H1 (cell line): ENCODE measurements around the gene AK8. TPM values are rescaled to one million over a fixed set of nuclear protein-coding genes. Genes with fewer than 3 reads are reported as not detected.

Experiments used
- CTCF ChIA-PET: fragments of 300-600 bp; sonication (Branson Sonifier 250); formaldehyde crosslinking; loops from one replicate; lab custom pipeline; 2021; ENCODE audit not compliant: partially characterized antibody; lab: Charles Lee
- POLR2A ChIA-PET: fragments of 300-600 bp; sonication (Branson Sonifier 250); formaldehyde crosslinking; loops from one replicate; lab custom pipeline; 2021; ENCODE audit warnings: inconsistent platforms; ENCODE audit not compliant: partially characterized antibody; lab: Charles Lee
- DNase-seq, 2 experiments: peaks; one replicate each; pipeline versions ENCODE4 v3.0.0 to v3.0.0-alpha.2; 2010 to 2022; ENCODE audit warnings: low spot score in 2 of 2, low read depth in 1 of 2, mixed read lengths in 1 of 2
- FAIRE-seq: peaks from 2 replicates; lab custom pipeline; 2011; peaks lifted over from hg19 to GRCh38; lab: Jason Lieb, UNC
- H2AFZ ChIP-seq: 2 replicates; pipeline ENCODE4 v1.8.1; 2012; ENCODE audit warnings: low read length, inconsistent platforms
- H2AK5ac ChIP-seq: 2 replicates; pipeline ENCODE4 v1.6.1; 2013; ENCODE audit warnings: low read depth, low read length
- H2BK120ac ChIP-seq: replicated peaks from 2 replicates; pipeline ENCODE3; 2013; ENCODE audit warnings: low read depth, low read length, inconsistent platforms
- H2BK12ac ChIP-seq: 2 replicates; pipeline ENCODE4 v1.6.1; 2013; ENCODE audit warnings: low read depth, low read length
- H2BK15ac ChIP-seq: 2 replicates; pipeline ENCODE4 v1.6.1; 2013; ENCODE audit warnings: low read length
- H2BK20ac ChIP-seq: 2 replicates; pipeline ENCODE4 v1.6.1; 2013; ENCODE audit warnings: low read length
- H2BK5ac ChIP-seq: 2 replicates; pipeline ENCODE4 v1.6.1; 2013; ENCODE audit warnings: low read depth, low read length
- H3K14ac ChIP-seq: 2 replicates; pipeline ENCODE4 v1.6.1; 2013; ENCODE audit warnings: inconsistent platforms; ENCODE audit not compliant: insufficient read length
- H3K18ac ChIP-seq: 2 replicates; pipeline ENCODE4 v1.6.1; 2013; ENCODE audit warnings: low read length; ENCODE audit errors: extremely low read depth
- H3K23ac ChIP-seq: 2 replicates; pipeline ENCODE4 v1.6.1; 2013; ENCODE audit warnings: inconsistent platforms; ENCODE audit not compliant: insufficient read length
- H3K23me2 ChIP-seq: 2 replicates; pipeline ENCODE4 v1.6.1; 2013; ENCODE audit warnings: low read depth, low read length
- H3K27ac ChIP-seq: 2 replicates; pipeline ENCODE4 v1.6.1; 2011; ENCODE audit warnings: low read depth, low read length, inconsistent platforms
- H3K27me3 ChIP-seq, 4 experiments: replicated peaks in 1 of 4; 1 replicate in 1 of 4; 2 replicates in 3 of 4; pipeline versions ENCODE4 v1.6.1 to v1.8.1; 2011 to 2013; ENCODE audit warnings: low read length in 3 of 4, mild to moderate bottlenecking in 3 of 4, inconsistent platforms in 2 of 4, mixed read lengths in 2 of 4, moderate library complexity in 1 of 4; ENCODE audit not compliant: control insufficient read depth in 3 of 4, insufficient read depth in 3 of 4; ENCODE audit errors: extremely low read depth in 1 of 4
- H3K36me3 ChIP-seq, 4 experiments: 2 replicates each; pipeline versions ENCODE4 v1.6.1 to v1.8.1; 2011 to 2013; ENCODE audit warnings: mild to moderate bottlenecking in 4 of 4, low read length in 3 of 4, moderate library complexity in 2 of 4, control low read depth in 1 of 4, inconsistent platforms in 1 of 4; ENCODE audit not compliant: insufficient read depth in 4 of 4, control insufficient read depth in 2 of 4
- H3K4ac ChIP-seq: replicated peaks from 2 replicates; pipeline ENCODE3; 2013; ENCODE audit warnings: low read length, low read depth, mixed read lengths, inconsistent platforms; ENCODE audit not compliant: insufficient read length
- H3K4me1 ChIP-seq, 4 experiments: replicated peaks in 1 of 4; 1 replicate in 1 of 4; 2 replicates in 3 of 4; pipeline versions ENCODE4 v1.6.1 to v1.8.1; 2011 to 2013; ENCODE audit warnings: low read length in 3 of 4, inconsistent platforms in 2 of 4, mixed read lengths in 1 of 4; ENCODE audit not compliant: insufficient read depth in 4 of 4, control insufficient read depth in 3 of 4
- H3K4me2 ChIP-seq, 2 experiments: 2 replicates each; pipeline versions ENCODE4 v1.6.1 to v1.8.1; 2011 to 2013; ENCODE audit warnings: low read depth in 2 of 2, low read length in 2 of 2, control low read depth in 1 of 2, inconsistent platforms in 1 of 2, mild to moderate bottlenecking in 1 of 2; ENCODE audit not compliant: insufficient read depth in 1 of 2
- H3K4me3 ChIP-seq, 4 experiments: fragments of 200-600, 300-600 bp in 1 of 4; sonication (generic), shearing (Covaris generic), sonication (Bioruptor Twin) in 1 of 4; 2 replicates each; pipeline versions ENCODE4 v1.5.1 to v1.8.1; 2011 to 2016; ENCODE audit warnings: low read length in 4 of 4, low read depth in 3 of 4, control low read depth in 2 of 4, inconsistent platforms in 2 of 4, mild to moderate bottlenecking in 2 of 4, mixed read lengths in 1 of 4, moderate library complexity in 1 of 4; ENCODE audit not compliant: insufficient read depth in 2 of 4; ENCODE audit errors: extremely low read depth in 1 of 4
- H3K56ac ChIP-seq: replicated peaks from 2 replicates; pipeline ENCODE3; 2013; ENCODE audit warnings: low read depth, mild to moderate bottlenecking, mixed read lengths, low read length, inconsistent platforms; ENCODE audit not compliant: insufficient read length
- H3K79me1 ChIP-seq: 2 replicates; pipeline ENCODE4 v1.6.1; 2013; ENCODE audit warnings: low read depth, low read length, control low read depth
- H3K79me2 ChIP-seq, 2 experiments: 2 replicates each; pipeline versions ENCODE4 v1.6.1 to v1.8.1; 2012 to 2013; ENCODE audit warnings: low read length in 2 of 2, mild to moderate bottlenecking in 2 of 2, inconsistent platforms in 1 of 2; ENCODE audit not compliant: insufficient read depth in 2 of 2, control insufficient read depth in 1 of 2
- H3K9ac ChIP-seq, 4 experiments: replicated peaks in 1 of 4; 1 replicate in 1 of 4; 2 replicates in 3 of 4; pipeline versions ENCODE4 v1.6.1 to v1.8.1; 2011 to 2013; ENCODE audit warnings: low read depth in 3 of 4, low read length in 3 of 4, control low read depth in 2 of 4, mild to moderate bottlenecking in 2 of 4, moderate library complexity in 2 of 4, inconsistent platforms in 1 of 4; ENCODE audit errors: extremely low read depth in 1 of 4
- H3K9me3 ChIP-seq, 2 experiments: 2 replicates each; pipeline versions ENCODE4 v1.6.1 to v1.8.1; 2012 to 2013; ENCODE audit warnings: mild to moderate bottlenecking in 2 of 2, moderate library complexity in 2 of 2, control low read depth in 1 of 2, inconsistent platforms in 1 of 2, low read depth in 1 of 2, low read length in 1 of 2, mixed read lengths in 1 of 2; ENCODE audit not compliant: insufficient read depth in 2 of 2
- H4K20me1 ChIP-seq, 2 experiments: replicated peaks in 1 of 2; 2 replicates each; pipeline versions ENCODE3 to v1.8.1; 2011 to 2013; ENCODE audit warnings: inconsistent platforms in 2 of 2, low read length in 2 of 2, mild to moderate bottlenecking in 1 of 2; ENCODE audit not compliant: insufficient read depth in 2 of 2, control insufficient read depth in 1 of 2
- H4K5ac ChIP-seq: 2 replicates; pipeline ENCODE4 v1.6.1; 2013; ENCODE audit warnings: low read length, low read depth, mixed read lengths, inconsistent platforms; ENCODE audit not compliant: insufficient read length
- H4K8ac ChIP-seq: 2 replicates; pipeline ENCODE4 v1.8.0; 2013; ENCODE audit warnings: mild to moderate bottlenecking, moderate library complexity, low read length, inconsistent platforms; ENCODE audit not compliant: insufficient read depth; ENCODE audit errors: extremely low read depth
- H4K91ac ChIP-seq: replicated peaks from 2 replicates; pipeline ENCODE3; 2013; ENCODE audit warnings: low read length, mixed read lengths, inconsistent platforms; ENCODE audit not compliant: insufficient read length
- CBX5 ChIP-seq: fragments of 300-800, 300-1000 bp; sonication (generic); IDR thresholded peaks from 2 replicates; pipeline ENCODE4 v1.7.1; 2016; ENCODE audit warnings: antibody characterized with exemption, low read length, low read depth
- JUN ChIP-seq: IDR thresholded peaks from 2 replicates; pipeline ENCODE4 v1.6.1; 2011; ENCODE audit warnings: low read depth, mild to moderate bottlenecking, improper control_type of control experiment, low read length
- NANOG ChIP-seq: IDR thresholded peaks from 2 replicates; pipeline ENCODE4 v1.6.1; 2011; ENCODE audit warnings: low read length, low read depth, mild to moderate bottlenecking, inconsistent platforms; ENCODE audit not compliant: insufficient read depth, poor library complexity, severe bottlenecking
- RBBP5 ChIP-seq: IDR thresholded peaks from 2 replicates; pipeline ENCODE4 v1.7.1; 2012; ENCODE audit warnings: low read depth, mild to moderate bottlenecking, inconsistent platforms, low read length, moderate library complexity, borderline replicate concordance
- SAP30 ChIP-seq: fragments of 300-600 bp; sonication (generic); IDR thresholded peaks from 2 replicates; pipeline ENCODE4 v1.7.1; 2012; ENCODE audit warnings: low read length, moderate library complexity, mild to moderate bottlenecking, inconsistent platforms; ENCODE audit not compliant: insufficient read depth, insufficient replicate concordance
- SIN3A ChIP-seq, 2 experiments: IDR thresholded peaks in 1 of 2; conservative IDR thresholded peaks in 1 of 2; 2 replicates each; pipeline ENCODE4 v1.6.1; 2011 to 2012; ENCODE audit warnings: low read length in 2 of 2, improper control_type of control experiment in 1 of 2, low read depth in 1 of 2, mild to moderate bottlenecking in 1 of 2
- SP1 ChIP-seq: IDR thresholded peaks from 2 replicates; pipeline ENCODE4 v1.6.1; 2011; ENCODE audit warnings: low read depth, low read length
- TCF12 ChIP-seq: IDR thresholded peaks from 2 replicates; pipeline ENCODE4 v1.6.1; 2011; ENCODE audit warnings: low read depth, mild to moderate bottlenecking, low read length
- ZNF274 ChIP-seq: IDR thresholded peaks from 2 replicates; pipeline ENCODE4 v1.7.0; 2012; ENCODE audit warnings: low read length, borderline replicate concordance; ENCODE audit errors: extremely low read depth
- WGBS, 2 experiments: shearing (Covaris generic) in 1 of 2; methylation state at CpG; one replicate each; pipeline versions ENCODE4 v1.1.6 to v1.1.7; 2013 to 2015; ENCODE audit warnings: low lambda C conversion rate in 2 of 2, mixed read lengths in 2 of 2, inconsistent platforms in 1 of 2, low coverage in 1 of 2, missing lambda C conversion rate in 1 of 2; ENCODE audit not compliant: insufficient replicate concordance in 2 of 2, insufficient coverage in 1 of 2, insufficient read length in 1 of 2; ENCODE audit errors: extremely low coverage in 1 of 2, missing lambda C conversion rate in 1 of 2; 5-methylcytosine and 5-hydroxymethylcytosine counted together
- polyA plus RNA-seq, 7 experiments: library from polyadenylated mRNA; depleted of rRNA in 3 of 7; stranded (reverse) in 5 of 7; unstranded in 2 of 7; fragments of >200 nt in 5 of 7; fragments of 200-250 nt in 2 of 7; gene quantifications; 1 replicate in 5 of 7; 2 replicates in 1 of 7; 4 replicates in 1 of 7; pipeline versions ENCODE4 v1.2.1 to v1.2.3, GENCODE V29; 2011 to 2013; ENCODE audit warnings: missing spikeins in 2 of 7, mixed read lengths in 2 of 7
- total RNA-seq: library from RNA; stranded (reverse); fragmentation: NEBNext Ultra II Directional; extraction: Animal tissue kit (Norgen Biotek cat#: 25700); gene quantifications from 2 replicates; pipeline ENCODE4 v1.2.1, GENCODE V29; 2021

Gene AK8
- total and polyA plus RNA-seq, 2 of the 8 experiments (the other 6 are each of a cell fraction or from before 2014, with no cell fraction given) = 0.35 to 0.48 TPM

DNA sequence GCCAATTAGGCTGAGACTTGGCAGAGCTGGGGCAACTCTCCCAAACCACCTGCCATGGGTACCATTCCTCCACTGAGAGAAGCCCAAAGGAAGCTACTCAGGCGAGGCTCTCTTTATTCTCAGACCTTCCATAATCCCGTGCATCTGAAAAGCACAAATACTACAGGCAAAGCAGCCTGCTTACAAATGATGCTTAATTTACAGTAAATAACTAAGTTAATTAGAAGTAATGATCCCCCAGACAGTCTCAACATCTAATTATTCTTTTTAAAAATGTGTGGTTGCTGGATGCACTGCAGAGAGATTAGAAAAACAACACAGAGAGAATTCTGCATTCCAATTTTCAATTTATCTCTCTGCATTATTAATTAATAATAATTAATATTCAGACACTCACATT is 53.1 kb downstream of the AK8 start:
- no peaks in the 10 kb centered on the region for H3K9me3 ChIP-seq
- WGBS, 2 experiments = 77% methylated on average over 2 of the region's 2 CpGs; no CpG with 5 or more reads in 1 of the 2 experiments
- H3K4me3 ChIP-seq = no peak overlapping the region
- no peak overlapping the region for H2BK120ac ChIP-seq
- no peaks in the 10 kb centered on the region for H3K79me1 ChIP-seq
- no peaks in the 10 kb centered on the region for H3K79me2 ChIP-seq
- no peak overlapping the region for H3K4me2 ChIP-seq
- H3K56ac ChIP-seq = no peak overlapping the region
- no peak overlapping the region for H4K5ac ChIP-seq
- no peak overlapping the region for H3K27ac ChIP-seq
- H3K18ac ChIP-seq = no peak overlapping the region
- TF ChIP-seq NANOG (no peak), ZNF274 (no peak), CBX5 (no peak), SP1 (no peak), TCF12 (no peak), JUN (no peak), SAP30 (no peak), SIN3A (conservative IDR thresholded peaks at IDR 0.05 in 1 of 2, IDR thresholded peaks at IDR 0.05 in 1 of 2; ENCODE audit: low read depth in 1 of 2, low read length in 2 of 2) (no peak), RBBP5 (no peak)
- TF ChIP-seq, all 59 proteins: peak for 0
- no peak overlapping the region for H2BK15ac ChIP-seq
- H4K8ac ChIP-seq = no peak overlapping the region
- no peak overlapping the region for H3K9ac ChIP-seq
- ChIA-PET POLR2A (no interaction called here), CTCF (interaction anchor here (0.6 to 1.6 kb wide), 6 partner anchors 18 to 294 kb away, joined by 3 to 9 read pairs (median 4); no protein-coding TSS in a partner anchor)
- no peak overlapping the region for H4K91ac ChIP-seq
- no peak overlapping the region for H3K4ac ChIP-seq
- H2BK20ac ChIP-seq = no peak overlapping the region
- H3K14ac ChIP-seq = no peak overlapping the region
- no peak overlapping the region for H2AFZ ChIP-seq
- DNase-seq = no peak
- no peaks in the 10 kb centered on the region for H3K36me3 ChIP-seq
- FAIRE-seq = no peak
- H4K20me1 ChIP-seq = peaks cover 0 to 2% of the 10 kb centered on the region in 2 experiments
- no peaks in the 10 kb centered on the region for H3K23me2 ChIP-seq
- peaks cover 0 to 3% (median 0%) of the 10 kb centered on the region in 4 experiments; a peak in 1 of 7 replicates for H3K27me3 ChIP-seq
- H2BK12ac ChIP-seq = no peak overlapping the region
- no peak overlapping the region for H3K23ac ChIP-seq
- H3K4me1 ChIP-seq = no peaks in the 10 kb centered on the region
- H2AK5ac ChIP-seq = no peak overlapping the region
- no peak overlapping the region for H2BK5ac ChIP-seq
